SU-DHL-6 (cell line): ENCODE data around the gene PM20D1.

Experiments
- H2AFZ ChIP-seq: fragments of 200-600 bp; sonication (generic); 2 replicates; pipeline ENCODE4 v1.6.1; 2014; ENCODE audit warnings: low read depth, mild to moderate bottlenecking, moderate library complexity, mixed read lengths, antibody characterized with exemption, low read length; ENCODE audit not compliant: severe bottlenecking
- H3F3A ChIP-seq: fragments of 200-600 bp; shearing (Covaris generic); 2 replicates; pipeline ENCODE4 v1.6.0; 2016; ENCODE audit warnings: antibody characterized with exemption, mild to moderate bottlenecking; ENCODE audit not compliant: insufficient read depth
- H3K27ac ChIP-seq: fragments of 200-600 bp; sonication (generic); 2 replicates; pipeline ENCODE4 v1.5.1; 2016; ENCODE audit warnings: low read depth, mild to moderate bottlenecking, low read length, moderate library complexity, mixed read lengths
- H3K27me3 ChIP-seq: fragments of 200-600 bp; sonication (generic), shearing (Covaris generic); 2 replicates; pipeline ENCODE4 v1.6.0; 2014; ENCODE audit warnings: mild to moderate bottlenecking, low read length
- H3K36me3 ChIP-seq: fragments of 200-600 bp; sonication (generic); 2 replicates; pipeline ENCODE4 v1.6.1; 2014; ENCODE audit warnings: mild to moderate bottlenecking, low read length, mixed read lengths
- H3K4me2 ChIP-seq: fragments of 300-600, 200-600 bp; shearing (Covaris generic), sonication (generic); 2 replicates; pipeline ENCODE4 v1.6.0; 2014; ENCODE audit warnings: low read length, low read depth, mild to moderate bottlenecking; ENCODE audit not compliant: poor library complexity, severe bottlenecking
- H3K4me3 ChIP-seq: fragments of 200-600 bp; sonication (generic); 2 replicates; pipeline ENCODE4 v1.5.1; 2014; ENCODE audit warnings: antibody characterized with exemption, low read length, mild to moderate bottlenecking, mixed read lengths; ENCODE audit not compliant: insufficient read depth, poor library complexity, severe bottlenecking
- H3K79me2 ChIP-seq: fragments of 200-600 bp; sonication (generic); 2 replicates; pipeline ENCODE4 v1.6.1; 2014; ENCODE audit warnings: mild to moderate bottlenecking, low read length, moderate library complexity; ENCODE audit not compliant: insufficient read depth
- H3K9ac ChIP-seq: fragments of 200-600 bp; sonication (generic); 2 replicates; pipeline ENCODE4 v1.7.0; 2014; ENCODE audit warnings: mild to moderate bottlenecking, low read length
- H3K9me2 ChIP-seq: fragments of 200-600 bp; sonication (generic); replicated peaks from 2 replicates; pipeline ENCODE4 v1.6.1; 2014; ENCODE audit warnings: low read length; ENCODE audit not compliant: insufficient read depth
- H3K9me3 ChIP-seq: fragments of 200-600 bp; sonication (generic); 2 replicates; pipeline ENCODE4 v1.6.1; 2014; ENCODE audit warnings: low read length, mixed read lengths; ENCODE audit not compliant: insufficient read depth
- H4K20me1 ChIP-seq: fragments of 200-600 bp; sonication (generic); 2 replicates; pipeline ENCODE4 v1.6.1; 2014; ENCODE audit warnings: low read depth, mild to moderate bottlenecking, antibody characterized with exemption, low read length, moderate library complexity, mixed read lengths
- CTCF ChIP-seq: fragments of 200-600 bp; sonication (generic); IDR thresholded peaks from one replicate; pipeline ENCODE4 v1.5.1; 2017; ENCODE audit warnings: antibody characterized with exemption, mild to moderate bottlenecking, low read length, moderate library complexity; ENCODE audit not compliant: insufficient read depth, poor library complexity, severe bottlenecking
- EZH2phosphoT487 ChIP-seq: fragments of 200-600 bp; sonication (generic), shearing (Covaris generic); conservative IDR thresholded peaks from 2 replicates; pipeline ENCODE4 v1.6.1; 2018; ENCODE audit warnings: mild to moderate bottlenecking, antibody characterized with exemption, low read length, moderate library complexity, mixed read lengths

Gene PM20D1

GRCh38 chr1:205802060-205802459 lies 47.9 kb downstream of the PM20D1 start:
- Histone ChIP-seq H3F3A (no peaks in the 10 kb centered on the region), H3K9me3 (no peaks in the 10 kb centered on the region), H4K20me1 (no peaks in the 10 kb centered on the region), H3K9me2 (no peaks in the 10 kb centered on the region), H3K36me3 (no peaks in the 10 kb centered on the region), H3K27ac (no peak overlapping the region), H3K9ac (no peak overlapping the region), H3K4me3 (no peak overlapping the region), H3K79me2 (peaks cover 33% of the 10 kb centered on the region), H2AFZ (no peak overlapping the region), H3K4me2 (no peak overlapping the region), H3K27me3 (no peaks in the 10 kb centered on the region)
- TF ChIP-seq CTCF = no peak
- TF ChIP-seq EZH2phosphoT487 = no peak

GRCh38 chr1:205800981-205801703 lies 48.8 kb downstream of the PM20D1 start:
- no peak overlapping the region for H3K9ac ChIP-seq
- H3K9me2 ChIP-seq = no peaks in the 10 kb centered on the region
- H2AFZ ChIP-seq = no peak overlapping the region
- no peaks in the 10 kb centered on the region for H3F3A ChIP-seq
- no peaks in the 10 kb centered on the region for H3K27me3 ChIP-seq
- no peaks in the 10 kb centered on the region for H4K20me1 ChIP-seq
- TF ChIP-seq EZH2phosphoT487 (no peak), CTCF (no peak)
- H3K4me2 ChIP-seq = no peak overlapping the region
- no peaks in the 10 kb centered on the region for H3K9me3 ChIP-seq
- no peaks in the 10 kb centered on the region for H3K36me3 ChIP-seq
- no peak overlapping the region for H3K4me3 ChIP-seq
- peaks cover 28% of the 10 kb centered on the region for H3K79me2 ChIP-seq
- no peak overlapping the region for H3K27ac ChIP-seq

- Histone ChIP-seq H2AFZ (no peak overlapping the region), H3K27ac (no peak overlapping the region), H4K20me1 (no peaks in the 10 kb centered on the region), H3K27me3 (no peaks in the 10 kb centered on the region), H3K9ac (no peak overlapping the region), H3K4me3 (no peak overlapping the region), H3F3A (no peaks in the 10 kb centered on the region), H3K4me2 (no peak overlapping the region), H3K79me2 (peaks cover 23% of the 10 kb centered on the region), H3K9me3 (no peaks in the 10 kb centered on the region), H3K9me2 (no peaks in the 10 kb centered on the region), H3K36me3 (no peaks in the 10 kb centered on the region)
- TF ChIP-seq EZH2phosphoT487 (no peak), CTCF (no peak)
Measured at GRCh38 chr1:205800427-205800826, 49.5 kb downstream of the PM20D1 start.
